Fibroblast of pulmonary artery (primary cell): ENCODE results near the gene NAA10.
A peak's percentile ranks its signal among the peaks of the same experiment; 100 is the strongest.

Experiments used
- DNase-seq: peaks from one replicate; pipeline ENCODE4 v3.0.0-alpha.2; 2010; ENCODE audit warnings: low read depth
- H3K4me3 ChIP-seq: replicated peaks from 2 replicates; pipeline ENCODE4 v1.5.1; 2011; ENCODE audit warnings: low read depth, mild to moderate bottlenecking, control low read depth, low read length, moderate library complexity
- CTCF ChIP-seq: IDR thresholded peaks from 2 replicates; pipeline ENCODE4 v1.5.1; 2011; ENCODE audit warnings: mild to moderate bottlenecking, control low read depth, low read length, inconsistent platforms; ENCODE audit errors: missing control alignments

Gene NAA10

DNA sequence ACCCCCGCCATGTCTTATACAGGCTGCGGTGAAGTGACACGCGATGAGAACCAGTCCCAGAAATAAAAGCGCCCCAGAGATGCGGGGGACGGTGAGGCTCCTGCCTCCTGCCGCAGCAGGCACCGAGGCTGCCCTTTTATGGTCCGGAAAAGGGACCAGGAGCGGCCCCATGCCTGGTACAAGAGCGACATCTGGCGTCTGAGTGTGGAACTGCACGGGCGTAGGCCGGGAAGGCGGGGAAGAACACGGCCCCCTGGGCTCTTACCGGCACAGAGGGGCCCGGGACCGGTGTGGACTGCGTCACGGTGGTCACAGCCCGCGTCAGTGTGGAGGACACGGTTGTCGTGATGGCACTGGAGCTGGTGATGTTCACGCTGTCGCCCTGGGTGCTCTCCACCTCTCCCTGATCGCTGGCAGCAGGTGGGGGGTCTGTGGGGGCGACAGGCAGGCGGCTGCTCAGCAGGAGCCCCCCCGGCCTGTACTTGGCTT is 18.5 kb upstream of the NAA10 start:
- H3K4me3 ChIP-seq: no peak overlapping the region
- peak; percentile 75 for TF ChIP-seq CTCF
- DNase-seq: peak; percentile 64

DNA sequence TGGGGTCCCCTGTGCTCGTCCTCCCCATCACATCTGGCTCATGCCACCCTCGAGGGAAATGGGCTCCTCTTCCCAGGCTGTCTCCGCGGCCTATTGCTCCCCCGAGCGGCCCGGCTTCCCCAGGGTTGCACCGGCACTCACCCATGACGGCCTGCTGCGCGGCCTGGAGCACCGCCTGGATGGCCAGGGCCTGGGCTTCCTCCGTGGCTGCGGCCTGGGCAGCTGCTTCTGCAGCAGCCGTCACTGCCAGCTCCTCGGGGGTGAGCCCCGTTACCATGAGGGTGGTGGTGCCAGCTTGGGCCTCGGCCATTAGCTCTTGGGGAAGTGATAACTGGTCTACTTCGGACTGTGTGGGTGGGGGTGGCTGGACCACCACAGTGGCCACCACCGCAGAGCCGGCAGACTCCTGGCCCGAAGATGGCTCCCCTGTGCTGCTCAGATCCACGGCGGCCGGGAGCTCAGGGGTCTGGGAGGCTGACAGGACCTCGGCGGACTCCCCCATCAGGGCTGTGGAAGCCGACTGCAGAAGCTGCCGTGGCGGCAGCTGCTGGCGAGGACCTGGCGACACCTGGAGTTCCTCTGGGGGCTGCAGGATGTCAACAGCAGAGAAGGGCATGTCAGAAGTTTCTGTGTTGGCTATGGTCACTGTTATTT is 17.7 kb upstream of the NAA10 start:
- H3K4me3 ChIP-seq: no peak overlapping the region
- TF ChIP-seq CTCF: no peak
- DNase-seq: no peak

DNA sequence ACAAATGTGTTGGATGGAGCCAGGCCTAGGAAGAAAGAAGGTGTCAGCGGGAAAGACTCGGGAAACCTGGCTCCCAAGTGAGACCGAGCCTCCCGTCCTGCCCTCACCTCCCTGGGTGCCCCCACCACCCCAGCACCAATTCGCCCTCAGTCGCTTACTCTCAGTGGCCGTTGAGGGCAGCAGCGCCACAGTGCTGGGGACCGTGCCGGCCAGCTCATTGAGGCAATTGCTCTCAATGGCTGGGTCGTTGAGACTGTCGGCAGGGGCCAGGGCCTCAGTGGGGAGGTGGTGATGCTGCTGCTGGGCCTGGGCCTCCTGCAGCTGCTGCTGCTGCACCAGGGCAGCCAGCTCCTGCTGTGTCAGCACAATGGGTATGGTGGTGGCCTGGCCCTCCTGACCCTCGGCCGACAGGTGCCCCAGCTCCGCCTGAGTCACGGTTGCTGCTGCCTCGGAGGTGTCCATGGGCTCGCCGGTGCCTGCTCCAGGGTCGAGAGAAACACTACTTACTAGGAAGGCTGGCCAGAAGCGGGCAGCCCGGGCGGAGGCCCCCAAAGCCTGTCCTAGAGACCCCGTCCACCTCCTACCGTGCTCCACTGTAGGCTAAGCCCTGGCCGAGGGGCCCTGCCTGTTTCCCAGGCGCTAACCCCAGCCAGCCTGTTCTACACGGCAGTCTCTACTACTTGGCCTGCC is 17.0 kb upstream of the NAA10 start:
- DNase-seq: no peak

DNA sequence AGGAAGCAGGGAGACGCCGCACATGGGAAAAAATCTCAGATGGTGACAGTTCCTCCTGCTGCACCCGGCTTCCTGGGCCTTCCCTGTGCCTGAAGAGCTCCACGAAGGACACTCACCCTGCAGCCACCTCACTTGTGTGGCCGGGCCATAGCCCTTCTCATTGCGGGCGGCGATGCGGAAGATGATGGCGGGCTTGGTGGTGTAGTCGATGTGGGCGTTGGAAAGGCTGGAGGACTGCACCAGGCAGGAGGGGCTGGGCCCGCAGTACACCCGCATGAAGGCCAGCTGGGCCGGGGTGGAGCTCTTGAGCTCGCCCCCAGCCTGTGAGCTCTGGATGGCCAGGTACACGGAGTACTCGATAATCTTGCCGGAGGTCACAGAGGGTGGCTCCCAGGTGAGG is 15.3 kb upstream of the NAA10 start:
- DNase-seq: no peak
- H3K4me3 ChIP-seq: no peak overlapping the region

More for the DNA sequence above, 17.0 kb upstream of the NAA10 start:
- no peak for TF ChIP-seq CTCF
- H3K4me3 ChIP-seq: no peak overlapping the region

GRCh38 chrX:153948847-153949805 is 14.3 kb upstream of the NAA10 start:
- no peak for DNase-seq
- H3K4me3 ChIP-seq: no peak overlapping the region
- no peak for TF ChIP-seq CTCF

More for the DNA sequence above, 15.3 kb upstream of the NAA10 start:
- no peak for TF ChIP-seq CTCF

- no peak for TF ChIP-seq CTCF
- no peak overlapping the region for H3K4me3 ChIP-seq
- DNase-seq: no peak
Observed at GRCh38 chrX:153948002-153948466, 13.2 kb upstream of the NAA10 start.
